ENCODE measurements around the gene HSFX3.
"Not testable (repeated sequence)": the region's sequence is repeated elsewhere in the genome, so short reads cannot be mapped to it uniquely, and the experiment has no call there.

- TF ChIP-seq CTCF (conservative IDR thresholded peaks at IDR 0.05; ENCODE audit: low read depth, low read length); EZH2phosphoT487 (IDR thresholded peaks at IDR 0.05; ENCODE audit: borderline replicate concordance, low read length): not testable (repeated sequence)
Measured at GRCh38 chrX:149555251-149555650, 5.5 kb upstream of the HSFX3 start.

Data from PC-3 (cell line).